ENCODE data around the gene KMT5C. TPM values are rescaled to one million over a fixed set of nuclear protein-coding genes. Genes with fewer than 3 reads are reported as not detected.

The KMT5C gene
- 14.3 TPM for total RNA-seq

DNA sequence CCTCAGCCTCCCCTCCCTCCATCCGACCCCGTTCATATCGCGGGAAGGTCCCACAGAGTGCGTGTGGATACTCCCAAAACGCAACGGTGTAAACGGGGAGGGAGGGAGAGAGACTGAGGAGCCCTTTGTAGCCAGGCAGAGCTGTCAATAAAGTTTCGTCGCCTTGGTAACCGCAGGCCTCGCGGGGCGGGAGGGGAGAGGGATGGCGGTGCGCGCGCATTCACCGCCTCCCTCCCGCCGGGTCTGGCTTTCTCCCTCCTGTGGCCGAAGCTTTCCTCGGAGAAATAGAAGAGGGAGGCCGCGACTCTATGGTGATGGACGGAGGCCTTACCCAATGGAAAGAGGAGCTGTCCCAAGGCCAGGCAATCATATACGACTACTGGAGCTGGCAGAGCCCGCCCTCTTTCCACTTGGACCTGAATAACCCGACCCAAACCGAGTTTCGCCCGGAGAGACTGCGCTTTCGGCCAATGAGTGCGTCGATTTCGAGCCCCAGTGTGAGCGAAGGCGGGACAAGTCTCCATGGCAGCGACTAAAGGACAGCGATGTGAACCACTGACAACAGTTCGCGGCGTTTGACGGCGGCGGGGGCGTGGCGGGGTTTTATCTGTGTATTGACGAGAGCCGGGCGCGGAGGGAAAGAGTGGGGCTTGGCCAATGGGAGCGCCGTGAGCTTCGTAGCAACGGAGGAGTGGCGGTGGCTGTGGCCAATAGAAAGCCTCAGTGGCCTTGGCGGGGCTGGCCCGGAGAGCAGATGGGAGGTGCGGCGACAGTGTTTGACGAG is at the start of gene KMT5C:
Gene KMT5C (plus strand): TSS at position 772 of the 784 bp plus-strand sequence. CDS start 2,061 bp downstream, outside the sequence.
- H3K9me3 ChIP-seq (ENCODE audit: low read depth, low read length) = no peaks in the 10 kb centered on the region
- no peaks in the 10 kb centered on the region for H3K27me3 ChIP-seq (ENCODE audit: insufficient read depth, low read length)
- H3K4me1 ChIP-seq (ENCODE audit: insufficient read depth, low read length) = peaks cover 27% of the 10 kb centered on the region
- peak within 1 kb of the TSS; percentile 42 for H3K4me3 ChIP-seq (ENCODE audit: low read length)

- Histone ChIP-seq H3K9me3 (ENCODE audit: low read depth, low read length) (no peaks in the 10 kb centered on the region), H3K4me1 (ENCODE audit: insufficient read depth, low read length) (peaks cover 10% of the 10 kb centered on the region), H3K27me3 (ENCODE audit: insufficient read depth, low read length) (no peaks in the 10 kb centered on the region), H3K4me3 (ENCODE audit: low read length) (no peak overlapping the region)
Measured at GRCh38 chr19:55297267-55297666, 42.4 kb upstream of the KMT5C start.

GRCh38 chr19:55299991-55300390 is 39.7 kb upstream of the KMT5C start:
- Histone ChIP-seq H3K4me3 (ENCODE audit: low read length) (no peak overlapping the region), H3K4me1 (ENCODE audit: insufficient read depth, low read length) (peaks cover 13% of the 10 kb centered on the region)

GRCh38 chr19:55300886-55301458 is 38.7 kb upstream of the KMT5C start:
- Histone ChIP-seq H3K4me3 (ENCODE audit: low read length) (no peak overlapping the region), H3K4me1 (ENCODE audit: insufficient read depth, low read length) (peaks cover 13% of the 10 kb centered on the region), H3K9me3 (ENCODE audit: low read depth, low read length) (no peaks in the 10 kb centered on the region), H3K27me3 (ENCODE audit: insufficient read depth, low read length) (no peaks in the 10 kb centered on the region)

More at GRCh38 chr19:55299991-55300390, 39.7 kb upstream of the KMT5C start:
- H3K9me3 ChIP-seq (ENCODE audit: low read depth, low read length) = no peaks in the 10 kb centered on the region
- no peaks in the 10 kb centered on the region for H3K27me3 ChIP-seq (ENCODE audit: insufficient read depth, low read length)

DNA sequence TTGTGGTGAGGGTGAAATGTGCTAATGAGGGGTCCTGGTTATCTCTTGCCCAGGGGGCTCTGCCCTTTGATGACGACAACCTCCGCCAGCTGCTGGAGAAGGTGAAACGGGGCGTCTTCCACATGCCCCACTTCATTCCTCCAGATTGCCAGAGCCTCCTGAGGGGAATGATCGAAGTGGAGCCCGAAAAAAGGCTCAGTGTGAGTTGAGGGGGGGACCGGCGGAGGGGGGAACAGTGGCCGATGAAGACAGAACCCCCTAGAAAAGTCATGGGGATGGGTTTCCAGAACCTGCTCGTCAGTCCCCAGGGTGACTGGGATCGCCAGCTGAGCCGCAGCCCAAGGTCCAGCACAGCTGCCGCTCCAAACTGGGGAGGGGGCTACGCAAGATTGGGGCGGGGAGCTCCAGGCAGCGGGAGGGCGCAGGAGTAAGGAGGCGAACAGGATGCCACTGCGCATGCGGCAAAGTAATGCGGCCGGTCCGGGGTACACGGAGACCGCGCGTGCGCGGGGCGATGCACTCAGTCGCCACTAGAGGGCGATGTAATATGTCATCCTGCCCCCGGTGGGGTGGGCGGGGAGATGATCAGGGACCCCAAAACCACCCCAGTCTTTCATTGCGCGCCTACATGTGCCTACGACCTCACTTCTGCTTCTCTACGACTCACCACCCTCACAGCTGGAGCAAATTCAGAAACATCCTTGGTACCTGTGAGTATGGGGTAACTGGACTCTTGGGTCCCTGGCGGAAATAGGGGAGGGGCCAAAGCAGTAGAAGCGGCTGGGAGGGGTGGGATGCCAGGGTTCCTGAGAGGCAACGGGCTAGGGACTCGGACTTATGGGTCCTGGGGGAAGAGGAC is 38.0 kb upstream of the KMT5C start:
- H3K4me1 ChIP-seq (ENCODE audit: insufficient read depth, low read length) = peaks cover 13% of the 10 kb centered on the region
- H3K27me3 ChIP-seq (ENCODE audit: insufficient read depth, low read length) = no peaks in the 10 kb centered on the region
- H3K4me3 ChIP-seq (ENCODE audit: low read length) = peak overlapping the region; percentile 29
- no peaks in the 10 kb centered on the region for H3K9me3 ChIP-seq (ENCODE audit: low read depth, low read length)

DNA sequence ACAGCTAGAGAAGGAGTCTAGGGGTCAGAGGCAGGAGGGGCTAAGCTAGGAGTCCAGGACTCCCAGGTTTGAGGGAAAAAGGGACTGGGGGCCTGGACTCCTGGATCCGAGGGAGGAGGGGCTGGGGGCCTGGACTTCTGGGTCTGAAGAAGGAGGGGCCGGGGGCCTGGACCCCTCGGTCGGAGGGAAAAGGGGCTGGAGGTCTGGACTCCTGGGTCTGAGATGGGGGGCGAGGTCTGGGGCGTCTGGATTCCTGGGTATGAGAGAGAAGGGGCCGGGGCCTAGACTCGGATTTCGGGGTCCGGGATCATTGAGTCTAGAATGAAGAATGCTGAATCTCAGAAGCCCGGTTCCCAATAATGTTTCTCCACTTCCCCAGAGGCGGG is 37.4 kb upstream of the KMT5C start:
- no peaks in the 10 kb centered on the region for H3K9me3 ChIP-seq (ENCODE audit: low read depth, low read length)
- H3K4me1 ChIP-seq (ENCODE audit: insufficient read depth, low read length) = peaks cover 13% of the 10 kb centered on the region
- no peaks in the 10 kb centered on the region for H3K27me3 ChIP-seq (ENCODE audit: insufficient read depth, low read length)
- H3K4me3 ChIP-seq (ENCODE audit: low read length) = peak overlapping the region; percentile 29

GRCh38 chr19:55303477-55303876 is 36.2 kb upstream of the KMT5C start:
- Histone ChIP-seq H3K4me1 (ENCODE audit: insufficient read depth, low read length) (peaks cover 13% of the 10 kb centered on the region), H3K27me3 (ENCODE audit: insufficient read depth, low read length) (no peaks in the 10 kb centered on the region), H3K9me3 (ENCODE audit: low read depth, low read length) (no peaks in the 10 kb centered on the region), H3K4me3 (ENCODE audit: low read length) (no peak overlapping the region)

DNA sequence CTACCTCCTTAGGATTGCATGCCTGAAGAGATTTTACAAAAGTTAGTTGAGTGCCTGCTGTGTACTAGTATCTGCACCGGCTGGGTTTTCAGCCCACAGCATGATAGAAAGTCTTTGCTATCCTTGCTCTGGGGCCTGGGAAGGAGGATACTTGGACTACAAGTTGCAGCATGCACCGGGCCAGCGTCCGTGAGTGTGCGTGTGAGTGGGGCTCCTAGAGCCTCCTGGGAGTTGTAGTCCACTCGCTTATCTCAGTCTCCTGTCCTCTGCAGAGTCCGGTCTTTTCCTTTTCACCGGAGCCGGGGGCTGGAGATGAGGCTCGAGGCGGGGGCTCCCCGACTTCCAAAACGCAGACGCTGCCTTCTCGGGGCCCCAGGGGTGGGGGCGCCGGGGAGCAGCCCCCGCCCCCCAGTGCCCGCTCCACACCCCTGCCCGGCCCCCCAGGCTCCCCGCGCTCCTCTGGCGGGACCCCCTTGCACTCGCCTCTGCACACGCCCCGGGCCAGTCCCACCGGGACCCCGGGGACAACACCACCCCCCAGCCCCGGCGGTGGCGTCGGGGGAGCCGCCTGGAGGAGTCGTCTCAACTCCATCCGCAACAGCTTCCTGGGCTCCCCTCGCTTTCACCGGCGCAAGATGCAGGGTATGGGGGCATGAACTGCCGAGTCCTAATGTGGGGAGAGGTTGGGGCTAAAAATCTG is 35.2 kb upstream of the KMT5C start:
- Histone ChIP-seq H3K4me3 (ENCODE audit: low read length) (no peak overlapping the region), H3K27me3 (ENCODE audit: insufficient read depth, low read length) (no peaks in the 10 kb centered on the region), H3K4me1 (ENCODE audit: insufficient read depth, low read length) (peaks cover 13% of the 10 kb centered on the region), H3K9me3 (ENCODE audit: low read depth, low read length) (no peaks in the 10 kb centered on the region)

DNA sequence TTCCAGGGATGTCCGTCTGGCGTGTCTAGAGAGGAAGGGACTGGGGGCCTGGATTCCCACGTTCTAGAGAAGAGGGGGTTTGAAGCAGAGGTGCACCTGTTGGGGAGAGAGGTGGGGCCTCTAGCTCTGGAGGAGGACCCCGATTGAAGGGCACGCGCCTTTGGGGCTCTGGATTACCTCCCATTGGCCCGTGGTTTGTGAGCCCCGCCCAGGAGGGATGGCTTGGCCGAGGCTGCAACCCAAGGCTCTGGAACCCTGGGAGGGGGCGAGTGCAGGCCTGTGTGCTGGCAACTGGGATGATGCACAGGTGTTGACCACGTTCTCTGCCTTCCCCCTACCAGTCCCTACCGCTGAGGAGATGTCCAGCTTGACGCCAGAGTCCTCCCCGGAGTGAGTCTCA is 34.7 kb upstream of the KMT5C start:
- H3K9me3 ChIP-seq (ENCODE audit: low read depth, low read length) = no peaks in the 10 kb centered on the region
- H3K27me3 ChIP-seq (ENCODE audit: insufficient read depth, low read length) = no peaks in the 10 kb centered on the region
- H3K4me1 ChIP-seq (ENCODE audit: insufficient read depth, low read length) = peaks cover 13% of the 10 kb centered on the region
- H3K4me3 ChIP-seq (ENCODE audit: low read length) = no peak overlapping the region

DNA sequence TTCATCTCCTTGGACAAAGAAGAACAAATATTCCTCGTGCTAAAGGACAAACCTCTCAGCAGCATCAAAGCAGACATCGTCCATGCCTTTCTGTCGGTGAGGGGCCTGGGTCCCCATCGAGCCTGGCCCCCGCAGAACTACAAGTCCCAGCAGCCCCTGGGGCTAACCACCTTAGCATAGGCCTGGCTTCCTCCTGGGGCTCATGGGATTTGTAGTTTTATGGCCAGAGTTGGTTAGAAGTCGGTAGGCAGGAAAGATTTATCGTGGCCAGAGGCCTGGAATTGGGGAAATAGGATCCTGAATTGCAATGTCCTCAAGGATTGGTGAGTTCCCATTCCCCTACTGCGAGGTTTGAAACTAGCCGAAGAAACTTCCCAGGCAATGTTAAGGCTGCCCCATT is 34.2 kb upstream of the KMT5C start:
- Histone ChIP-seq H3K4me3 (ENCODE audit: low read length) (no peak overlapping the region), H3K9me3 (ENCODE audit: low read depth, low read length) (no peaks in the 10 kb centered on the region), H3K27me3 (ENCODE audit: insufficient read depth, low read length) (no peaks in the 10 kb centered on the region), H3K4me1 (ENCODE audit: insufficient read depth, low read length) (peaks cover 13% of the 10 kb centered on the region)

- H3K27me3 ChIP-seq (ENCODE audit: insufficient read depth, low read length) = no peaks in the 10 kb centered on the region
- no peak overlapping the region for H3K4me3 ChIP-seq (ENCODE audit: low read length)
- H3K9me3 ChIP-seq (ENCODE audit: low read depth, low read length) = no peaks in the 10 kb centered on the region
- H3K4me1 ChIP-seq (ENCODE audit: insufficient read depth, low read length) = peaks cover 13% of the 10 kb centered on the region
Measured at GRCh38 chr19:55305983-55306562, 33.6 kb upstream of the KMT5C start.

DNA sequence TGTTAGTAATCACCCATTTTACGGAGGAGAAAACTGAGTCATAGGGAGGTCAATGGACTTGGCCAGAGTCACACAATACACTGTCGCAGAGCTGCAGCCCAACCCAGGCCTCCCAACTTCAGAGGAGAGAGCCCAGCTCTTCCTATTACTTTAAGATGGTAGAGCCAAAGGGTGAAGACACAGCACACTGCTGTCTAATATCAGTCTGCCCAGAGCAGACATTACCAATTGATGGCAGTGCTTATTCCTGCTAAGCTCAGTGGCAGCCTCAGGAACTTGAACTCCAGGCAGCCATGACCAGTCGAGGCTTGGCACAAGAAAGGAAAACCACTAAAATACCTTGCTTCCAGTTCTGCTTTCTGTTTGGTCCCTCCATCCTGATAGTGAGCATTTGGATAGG is 33.0 kb upstream of the KMT5C start:
- Histone ChIP-seq H3K9me3 (ENCODE audit: low read depth, low read length) (no peaks in the 10 kb centered on the region), H3K27me3 (ENCODE audit: insufficient read depth, low read length) (no peaks in the 10 kb centered on the region), H3K4me3 (ENCODE audit: low read length) (no peak overlapping the region), H3K4me1 (ENCODE audit: insufficient read depth, low read length) (peaks cover 8% of the 10 kb centered on the region)

DNA sequence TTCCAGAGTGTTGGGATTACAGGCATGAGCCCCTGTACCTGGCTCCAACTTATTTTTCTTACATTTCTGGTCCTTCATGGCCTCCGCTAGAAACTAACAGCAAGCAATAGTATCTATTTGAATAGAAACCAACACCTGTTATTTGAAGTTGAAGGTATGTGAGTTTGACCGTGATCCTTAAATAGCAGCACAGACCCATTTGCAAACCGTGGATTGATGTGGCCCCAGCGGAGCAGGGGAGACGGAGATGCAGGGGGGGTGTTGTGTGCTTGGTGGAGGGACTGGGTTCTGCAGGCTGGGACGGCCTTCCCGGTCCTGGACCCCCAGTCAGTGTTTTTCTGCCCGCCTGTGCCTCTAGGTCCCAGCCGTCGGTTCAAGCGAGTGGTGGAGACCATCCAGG is 31.4 kb upstream of the KMT5C start:
- no peak overlapping the region for H3K4me3 ChIP-seq (ENCODE audit: low read length)
- H3K9me3 ChIP-seq (ENCODE audit: low read depth, low read length) = no peaks in the 10 kb centered on the region
- H3K27me3 ChIP-seq (ENCODE audit: insufficient read depth, low read length) = no peaks in the 10 kb centered on the region
- H3K4me1 ChIP-seq (ENCODE audit: insufficient read depth, low read length) = no peaks in the 10 kb centered on the region

DNA sequence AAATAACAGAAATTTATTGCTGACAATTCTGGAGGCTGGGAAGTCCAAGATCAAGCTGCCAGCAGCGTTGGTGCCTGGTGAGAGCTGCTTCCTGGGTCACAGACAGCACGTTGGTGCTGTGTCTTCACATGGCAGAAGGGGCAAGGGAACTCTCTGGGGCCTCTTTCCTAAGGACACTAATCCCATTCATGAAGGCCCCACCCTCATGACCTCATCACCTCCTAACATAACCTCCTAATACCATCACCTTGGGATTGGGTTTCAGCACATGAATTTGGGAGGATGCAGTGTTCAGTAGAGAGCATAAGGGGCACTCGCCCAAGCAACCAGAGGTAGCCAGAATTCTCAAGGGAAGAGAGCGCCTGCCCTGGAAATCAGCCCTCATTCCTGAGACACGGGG is 30.2 kb upstream of the KMT5C start:
- Histone ChIP-seq H3K27me3 (ENCODE audit: insufficient read depth, low read length) (no peaks in the 10 kb centered on the region), H3K4me3 (ENCODE audit: low read length) (no peak overlapping the region), H3K9me3 (ENCODE audit: low read depth, low read length) (no peaks in the 10 kb centered on the region), H3K4me1 (ENCODE audit: insufficient read depth, low read length) (no peaks in the 10 kb centered on the region)

Data from mononuclear cell (primary cell).